SHP77 (cell line): ENCODE measurements around the gene RBM25.

Experiments
- DNase-seq, 2 experiments: peaks; one replicate each; lab custom pipeline; 2025; lab: John Stamatoyannopoulos, UW

RBM25 gene

GRCh38 chr14:73102806-73103497 lies 44.6 kb downstream of the RBM25 start:
- no peak for DNase-seq

GRCh38 chr14:73105050-73105449 lies 46.7 kb downstream of the RBM25 start:
- no peak for DNase-seq

- no peak for DNase-seq
Observed at GRCh38 chr14:73105727-73106126, 47.4 kb downstream of the RBM25 start.

GRCh38 chr14:73116079-73116665 lies 57.8 kb downstream of the RBM25 start:
- no peak for DNase-seq

GRCh38 chr14:73124180-73124894 lies 66.0 kb downstream of the RBM25 start:
- DNase-seq, result no peak

- DNase-seq, result no peak
Observed at GRCh38 chr14:73125169-73125588, 66.8 kb downstream of the RBM25 start.

GRCh38 chr14:73125746-73126145 lies 67.4 kb downstream of the RBM25 start:
- DNase-seq, result no peak

- DNase-seq, result no peak
Observed at GRCh38 chr14:73133795-73134194, 75.5 kb downstream of the RBM25 start.

GRCh38 chr14:73136085-73136386 lies 77.7 kb downstream of the RBM25 start:
- no peak for DNase-seq

GRCh38 chr14:73136387-73137225 lies 78.3 kb downstream of the RBM25 start, which contains the start of gene PSEN1:
Gene PSEN1, plus strand, starts transcription at chr14:73136507. Its CDS starts 11,513 bp downstream, at chr14:73148020.
- peak; percentile 81 to 92 for DNase-seq

GRCh38 chr14:73140811-73141323 lies 82.5 kb downstream of the RBM25 start:
- no peak for DNase-seq

- no peak for DNase-seq
Observed at GRCh38 chr14:73142216-73142615, 83.9 kb downstream of the RBM25 start.

GRCh38 chr14:73143003-73143402 lies 84.7 kb downstream of the RBM25 start:
- DNase-seq, result no peak

- no peak for DNase-seq
Observed at GRCh38 chr14:73143617-73144016, 85.3 kb downstream of the RBM25 start.

GRCh38 chr14:73145371-73145770 lies 87.0 kb downstream of the RBM25 start:
- no peak for DNase-seq

- DNase-seq, result no peak
Observed at GRCh38 chr14:73146111-73146510, 87.8 kb downstream of the RBM25 start.

GRCh38 chr14:73149753-73150152 lies 91.4 kb downstream of the RBM25 start:
- DNase-seq, result no peak

GRCh38 chr14:73153272-73153671 lies 94.9 kb downstream of the RBM25 start:
- no peak for DNase-seq

GRCh38 chr14:73162251-73162650 lies 103.9 kb downstream of the RBM25 start:
- no peak for DNase-seq

- no peak for DNase-seq
Observed at GRCh38 chr14:73166399-73166798, 108.1 kb downstream of the RBM25 start.

- DNase-seq, result no peak
Observed at GRCh38 chr14:73167727-73168126, 109.4 kb downstream of the RBM25 start.

- no peak for DNase-seq
Observed at GRCh38 chr14:73168274-73168673, 109.9 kb downstream of the RBM25 start.
